ENCODE results near the gene PPM1K. TPM values are rescaled to one million over a fixed set of nuclear protein-coding genes. Genes with fewer than 3 reads are reported as not detected.

PPM1K gene
- polyA plus RNA-seq, 2 of the 4 experiments (the other 2 are of a cell fraction), result 0.85 to 2.4 TPM

DNA sequence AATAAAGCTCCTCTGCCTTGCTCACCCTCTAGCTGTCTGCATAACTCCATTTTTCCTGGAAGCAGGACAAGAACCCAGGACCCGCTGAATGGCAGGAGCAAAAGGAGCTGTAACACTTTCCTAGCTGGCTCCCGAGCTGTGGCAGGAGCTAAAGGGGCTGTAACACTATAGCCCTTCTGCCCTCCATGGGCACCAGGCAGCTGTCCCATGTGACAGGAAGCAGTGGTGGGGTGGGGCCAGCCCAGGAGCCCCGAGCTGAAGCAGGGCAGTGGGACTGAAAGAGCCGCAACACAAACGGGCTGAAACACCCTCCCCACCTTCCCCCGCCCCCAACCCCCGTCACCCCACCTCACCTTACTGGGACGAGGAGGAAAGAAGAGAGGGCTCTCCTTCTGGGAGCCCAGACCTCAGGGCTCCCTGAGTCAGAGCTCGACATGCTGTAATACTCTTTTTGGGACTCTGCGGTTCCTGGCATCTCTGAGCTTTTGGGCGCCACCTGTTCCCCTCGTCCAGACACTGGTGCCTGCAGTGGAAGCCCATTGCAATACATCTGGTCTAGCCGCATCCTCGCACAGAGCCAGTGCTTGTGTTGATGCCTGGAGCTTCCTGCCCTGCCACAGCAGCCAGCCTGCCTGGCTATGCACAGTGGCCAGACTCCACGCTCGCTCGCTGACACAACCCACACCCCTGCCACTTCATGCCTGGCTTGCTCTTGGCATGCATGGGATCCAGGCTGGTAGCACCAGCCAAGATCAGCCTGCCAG is 39.4 kb downstream of the PPM1K start (continued):
- TF ChIP-seq CHD4 (IDR thresholded peaks at IDR 0.05; ENCODE audit: borderline replicate concordance), result no peak

DNA sequence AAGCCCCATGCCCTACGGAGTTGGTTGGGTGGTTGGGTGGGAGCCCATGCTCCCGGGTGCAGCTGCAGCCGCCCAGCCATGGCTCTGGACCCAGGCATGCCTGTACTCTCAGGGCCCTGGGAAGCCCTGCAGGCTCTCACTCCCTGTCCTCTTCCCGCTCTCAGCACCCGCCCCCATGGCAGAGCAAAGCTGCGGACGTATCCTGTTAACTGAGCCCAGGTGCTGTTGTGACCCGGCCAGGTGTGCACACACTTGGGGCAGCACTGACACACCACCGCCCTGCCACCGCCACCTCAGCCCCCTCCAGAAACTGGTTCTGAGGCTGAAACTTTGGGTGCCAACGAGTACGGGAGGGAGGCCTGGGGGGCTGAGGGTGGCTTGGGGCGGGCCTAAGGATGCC is 40.3 kb downstream of the PPM1K start:
- no peak for DNase-seq (ENCODE audit: low read depth in 1 of 2, low spot score in 1 of 2)
- ChIA-PET POLR2A (no interaction called here), CTCF (interaction anchor here (1.2 kb wide), 1 partner anchor 32 kb away, joined by 3 read pairs; no protein-coding TSS in a partner anchor)
- FAIRE-seq, result no peak
- Histone ChIP-seq H3K27ac (no peak overlapping the region), H3K4me3 (no peak overlapping the region), H3K9me3 (no peaks in the 10 kb centered on the region), H3K4me2 (no peak overlapping the region), H3K4me1 (no peaks in the 10 kb centered on the region)
- 64% methylated on average over 4 of the region's 13 CpGs for WGBS (ENCODE audit: missing lambda C conversion rate)
- ATAC-seq, result no peak
- TF ChIP-seq NPAS2 (CRISPR knock-in tag; IDR thresholded peaks at IDR 0.05; ENCODE audit: borderline replicate concordance) (no peak), JUNB (IDR thresholded peaks at IDR 0.05) (no peak), CBX8 (IDR thresholded peaks at IDR 0.05) (no peak), SREBF2 (IDR thresholded peaks at IDR 0.05) (no peak)
- TF ChIP-seq, protein P1, sequence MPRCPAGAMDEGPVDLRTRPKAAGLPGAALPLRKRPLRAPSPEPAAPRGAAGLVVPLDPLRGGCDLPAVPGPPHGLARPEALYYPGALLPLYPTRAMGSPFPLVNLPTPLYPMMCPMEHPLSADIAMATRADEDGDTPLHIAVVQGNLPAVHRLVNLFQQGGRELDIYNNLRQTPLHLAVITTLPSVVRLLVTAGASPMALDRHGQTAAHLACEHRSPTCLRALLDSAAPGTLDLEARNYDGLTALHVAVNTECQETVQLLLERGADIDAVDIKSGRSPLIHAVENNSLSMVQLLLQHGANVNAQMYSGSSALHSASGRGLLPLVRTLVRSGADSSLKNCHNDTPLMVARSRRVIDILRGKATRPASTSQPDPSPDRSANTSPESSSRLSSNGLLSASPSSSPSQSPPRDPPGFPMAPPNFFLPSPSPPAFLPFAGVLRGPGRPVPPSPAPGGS (IDR thresholded peaks at IDR 0.05), result no peak
- TF ChIP-seq, protein P2, sequence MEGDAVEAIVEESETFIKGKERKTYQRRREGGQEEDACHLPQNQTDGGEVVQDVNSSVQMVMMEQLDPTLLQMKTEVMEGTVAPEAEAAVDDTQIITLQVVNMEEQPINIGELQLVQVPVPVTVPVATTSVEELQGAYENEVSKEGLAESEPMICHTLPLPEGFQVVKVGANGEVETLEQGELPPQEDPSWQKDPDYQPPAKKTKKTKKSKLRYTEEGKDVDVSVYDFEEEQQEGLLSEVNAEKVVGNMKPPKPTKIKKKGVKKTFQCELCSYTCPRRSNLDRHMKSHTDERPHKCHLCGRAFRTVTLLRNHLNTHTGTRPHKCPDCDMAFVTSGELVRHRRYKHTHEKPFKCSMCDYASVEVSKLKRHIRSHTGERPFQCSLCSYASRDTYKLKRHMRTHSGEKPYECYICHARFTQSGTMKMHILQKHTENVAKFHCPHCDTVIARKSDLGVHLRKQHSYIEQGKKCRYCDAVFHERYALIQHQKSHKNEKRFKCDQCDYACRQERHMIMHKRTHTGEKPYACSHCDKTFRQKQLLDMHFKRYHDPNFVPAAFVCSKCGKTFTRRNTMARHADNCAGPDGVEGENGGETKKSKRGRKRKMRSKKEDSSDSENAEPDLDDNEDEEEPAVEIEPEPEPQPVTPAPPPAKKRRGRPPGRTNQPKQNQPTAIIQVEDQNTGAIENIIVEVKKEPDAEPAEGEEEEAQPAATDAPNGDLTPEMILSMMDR (IDR thresholded peaks at IDR 0.05), result no peak
- TF ChIP-seq, protein P3, sequence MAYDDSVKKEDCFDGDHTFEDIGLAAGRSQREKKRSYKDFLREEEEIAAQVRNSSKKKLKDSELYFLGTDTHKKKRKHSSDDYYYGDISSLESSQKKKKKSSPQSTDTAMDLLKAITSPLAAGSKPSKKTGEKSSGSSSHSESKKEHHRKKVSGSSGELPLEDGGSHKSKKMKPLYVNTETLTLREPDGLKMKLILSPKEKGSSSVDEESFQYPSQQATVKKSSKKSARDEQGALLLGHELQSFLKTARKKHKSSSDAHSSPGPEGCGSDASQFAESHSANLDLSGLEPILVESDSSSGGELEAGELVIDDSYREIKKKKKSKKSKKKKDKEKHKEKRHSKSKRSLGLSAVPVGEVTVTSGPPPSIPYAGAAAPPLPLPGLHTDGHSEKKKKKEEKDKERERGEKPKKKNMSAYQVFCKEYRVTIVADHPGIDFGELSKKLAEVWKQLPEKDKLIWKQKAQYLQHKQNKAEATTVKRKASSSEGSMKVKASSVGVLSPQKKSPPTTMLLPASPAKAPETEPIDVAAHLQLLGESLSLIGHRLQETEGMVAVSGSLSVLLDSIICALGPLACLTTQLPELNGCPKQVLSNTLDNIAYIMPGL (CRISPR knock-in tag; IDR thresholded peaks at IDR 0.05; ENCODE audit: borderline replicate concordance), result no peak

DNA sequence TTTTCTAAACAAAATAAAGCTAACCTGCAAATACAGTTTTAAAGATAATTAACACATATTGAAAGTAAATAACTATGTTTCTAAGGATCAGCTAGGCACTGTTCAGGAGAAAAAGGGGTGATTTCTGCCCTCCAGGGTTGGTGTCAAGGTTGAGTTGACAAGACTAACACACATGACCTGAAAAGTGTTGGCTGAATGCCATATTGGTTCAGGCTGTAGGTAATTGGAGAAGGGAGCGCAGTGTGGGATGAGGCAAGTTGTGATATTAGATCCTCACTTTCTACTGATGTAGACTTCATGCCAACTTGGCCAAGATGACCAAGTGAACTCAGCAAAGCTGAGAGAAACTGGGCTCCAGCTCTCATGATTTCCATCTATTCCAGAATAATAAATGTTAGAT is 42.2 kb downstream of the PPM1K start:
- no peak overlapping the region for H3K4me3 ChIP-seq
- H3K4me1 ChIP-seq, result no peaks in the 10 kb centered on the region
- H3K9me3 ChIP-seq, result no peaks in the 10 kb centered on the region
- H3K27ac ChIP-seq, result no peak overlapping the region
- WGBS (ENCODE audit: missing lambda C conversion rate), result 93% methylated on average over 1 of the region's 1 CpG
- ChIA-PET CTCF (interaction anchor here (1.1 to 1.3 kb wide), 2 partner anchors 23 to 273 kb away, joined by 3 read pairs; no protein-coding TSS in a partner anchor), POLR2A (no interaction called here)
- DNase-seq (ENCODE audit: low read depth in 1 of 2, low spot score in 1 of 2) (no peak), FAIRE-seq (no peak), ATAC-seq (no peak)
- H3K4me2 ChIP-seq, result no peak overlapping the region
- no peak for TF ChIP-seq FOSB (CRISPR knock-in tag; IDR thresholded peaks at IDR 0.05)
- TF ChIP-seq, protein P2 (IDR thresholded peaks at IDR 0.05), result no peak
- TF ChIP-seq NR3C1 (IDR thresholded peaks at IDR 0.05), result no peak
- no peak for TF ChIP-seq RARB (CRISPR knock-in tag; IDR thresholded peaks at IDR 0.05)
- TF ChIP-seq RCOR1 (IDR thresholded peaks at IDR 0.05; ENCODE audit: low read depth, low read length), result no peak
- no peak for TF ChIP-seq RNF2 (IDR thresholded peaks at IDR 0.05; ENCODE audit: borderline replicate concordance, low read depth)
- no peak for TF ChIP-seq JUN (IDR thresholded peaks at IDR 0.05)
- no peak for TF ChIP-seq TP53 (CRISPR knock-in tag; IDR thresholded peaks at IDR 0.05)
- no peak for TF ChIP-seq PHF8 (IDR thresholded peaks at IDR 0.05; ENCODE audit: borderline replicate concordance, low read depth)
- no peak for TF ChIP-seq MAFK (IDR thresholded peaks at IDR 0.05; ENCODE audit: partially characterized antibody)
- no peak for TF ChIP-seq ZNF302 (CRISPR knock-in tag; IDR thresholded peaks at IDR 0.05)
- no peak for TF ChIP-seq NPAS2 (CRISPR knock-in tag; IDR thresholded peaks at IDR 0.05; ENCODE audit: borderline replicate concordance)
- no peak for TF ChIP-seq EHF (CRISPR knock-in tag; IDR thresholded peaks at IDR 0.05)
- TF ChIP-seq NFE2L2 (conservative IDR thresholded peaks at IDR 0.05; ENCODE audit: low read length), result no peak
- TF ChIP-seq HEYL (CRISPR knock-in tag; IDR thresholded peaks at IDR 0.05), result no peak
- TF ChIP-seq CHD2 (IDR thresholded peaks at IDR 0.05; ENCODE audit: low read length, partially characterized antibody), result no peak
